Measurements from ENCODE around the gene KHDC1. TPM values are rescaled to one million over a fixed set of nuclear protein-coding genes. Genes with fewer than 3 reads are reported as not detected.

The KHDC1 gene
- total RNA-seq, 1 experiment from 2014 or later: 9.1 TPM

DNA sequence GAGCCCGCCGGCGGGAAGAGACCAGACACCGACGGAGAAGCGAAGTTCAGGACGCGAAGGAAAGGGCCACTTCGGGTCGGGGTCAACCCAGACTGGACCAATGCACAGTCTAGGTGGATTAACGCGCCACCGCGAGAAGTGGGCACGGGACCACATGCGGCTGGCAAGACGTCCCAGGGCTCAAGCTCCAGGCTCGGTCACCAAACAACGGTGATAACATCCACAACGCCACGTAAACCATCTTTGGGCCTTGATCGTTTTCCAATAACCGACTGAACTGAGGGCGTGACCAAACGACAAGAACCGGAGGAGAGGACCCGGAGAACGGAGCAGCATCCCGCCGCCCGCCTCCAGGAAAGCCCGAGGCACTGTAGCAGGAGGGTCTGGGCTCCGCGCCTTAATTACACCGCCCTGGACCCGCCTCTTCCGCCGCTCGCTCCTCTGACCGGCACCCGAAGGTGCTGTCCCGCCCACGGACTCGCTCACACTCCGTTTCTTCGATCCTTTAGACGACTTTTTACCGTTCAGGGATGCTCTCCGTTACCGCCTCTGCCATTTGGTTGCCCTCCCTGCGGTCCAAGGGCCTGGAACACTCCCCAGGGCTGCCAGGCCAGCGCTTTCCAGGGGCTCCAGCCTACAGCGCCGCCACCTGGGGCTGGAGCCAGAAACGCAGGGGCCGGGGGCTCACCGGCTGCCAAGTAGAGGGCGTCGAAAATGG lies 46.9 kb upstream of the KHDC1 start:
- no peaks in the 10 kb centered on the region; a peak in 1 of 4 replicates for H3K36me3 ChIP-seq (ENCODE audit: control insufficient read depth in 1 of 2, insufficient read depth in 2 of 2, low read length in 2 of 2)
- H3K4me3 ChIP-seq (replicated peaks in 1 of 2; ENCODE audit: low read depth in 1 of 2, low read length in 2 of 2): peak overlapping the region; percentile 71 to 86
- no peaks in the 10 kb centered on the region for H3K9me2 ChIP-seq (ENCODE audit: insufficient read depth)
- peak overlapping the region; percentile 85 for H3K4me2 ChIP-seq (ENCODE audit: low read length)
- peak; percentile 93 for ATAC-seq
- no peaks in the 10 kb centered on the region for H3K27me3 ChIP-seq (ENCODE audit: insufficient read depth, low read length)
- H2AFZ ChIP-seq (ENCODE audit: low read depth, low read length, poor library complexity, severe bottlenecking): peak overlapping the region; percentile 71
- peak overlapping the region; percentile 86 for H3K27ac ChIP-seq (ENCODE audit: low read depth, low read length)
- no TSS peak for BruUV-seq (replicated peaks)
- H3K4me1 ChIP-seq (ENCODE audit: control insufficient read depth in 1 of 2, insufficient read depth in 2 of 2, low read length in 2 of 2): peaks cover 2 to 15% of the 10 kb centered on the region in 2 experiments; a peak in 1 of 4 replicates
- CTCF ChIA-PET: interaction anchor here (0.6 to 1.5 kb wide), 7 partner anchors 17 to 343 kb away, joined by 3 to 13 read pairs (median 4); no protein-coding TSS in a partner anchor
- RAD21 ChIA-PET (ENCODE audit: low non-redundant PET in 1 of 2, low total read pairs in 2 of 2, uncharacterized antibody in 2 of 2, unreplicated experiment in 2 of 2): no interaction called here
- intact Hi-C loops (cut with micrococcal nuclease): no loop called here
- no peaks in the 10 kb centered on the region for H3K9me3 ChIP-seq (ENCODE audit: control insufficient read depth in 1 of 2, insufficient read depth in 1 of 2, low read depth in 1 of 2, low read length in 2 of 2)
- DNase-seq (ENCODE audit: low read depth, low spot score): peak; percentile 54
- peak overlapping the region; percentile 79 for H3K9ac ChIP-seq (ENCODE audit: low read length)
- TF ChIP-seq, protein P1, sequence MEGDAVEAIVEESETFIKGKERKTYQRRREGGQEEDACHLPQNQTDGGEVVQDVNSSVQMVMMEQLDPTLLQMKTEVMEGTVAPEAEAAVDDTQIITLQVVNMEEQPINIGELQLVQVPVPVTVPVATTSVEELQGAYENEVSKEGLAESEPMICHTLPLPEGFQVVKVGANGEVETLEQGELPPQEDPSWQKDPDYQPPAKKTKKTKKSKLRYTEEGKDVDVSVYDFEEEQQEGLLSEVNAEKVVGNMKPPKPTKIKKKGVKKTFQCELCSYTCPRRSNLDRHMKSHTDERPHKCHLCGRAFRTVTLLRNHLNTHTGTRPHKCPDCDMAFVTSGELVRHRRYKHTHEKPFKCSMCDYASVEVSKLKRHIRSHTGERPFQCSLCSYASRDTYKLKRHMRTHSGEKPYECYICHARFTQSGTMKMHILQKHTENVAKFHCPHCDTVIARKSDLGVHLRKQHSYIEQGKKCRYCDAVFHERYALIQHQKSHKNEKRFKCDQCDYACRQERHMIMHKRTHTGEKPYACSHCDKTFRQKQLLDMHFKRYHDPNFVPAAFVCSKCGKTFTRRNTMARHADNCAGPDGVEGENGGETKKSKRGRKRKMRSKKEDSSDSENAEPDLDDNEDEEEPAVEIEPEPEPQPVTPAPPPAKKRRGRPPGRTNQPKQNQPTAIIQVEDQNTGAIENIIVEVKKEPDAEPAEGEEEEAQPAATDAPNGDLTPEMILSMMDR (IDR thresholded peaks at IDR 0.05 in 2 of 3, conservative IDR thresholded peaks at IDR 0.05 in 1 of 3; ENCODE audit: borderline replicate concordance in 1 of 3, insufficient read depth in 1 of 3, low read depth in 2 of 3, low read length in 2 of 3): peak; percentile 54 to 79 (median 64); a peak in 5 of 6 replicates
- no peak; the same call in 1 of the 2 replicates for TF ChIP-seq SP1 (IDR thresholded peaks at IDR 0.05; ENCODE audit: low read depth)
- peak; percentile 99 for TF ChIP-seq POLR2AphosphoS5 (IDR thresholded peaks at IDR 0.05; ENCODE audit: low read depth, low read length)
- TF ChIP-seq POLR2A (IDR thresholded peaks at IDR 0.05; ENCODE audit: borderline replicate concordance, extremely low read depth, insufficient read depth, insufficient read length): peak; percentile 86
- TF ChIP-seq ZBTB33 (IDR thresholded peaks at IDR 0.05; ENCODE audit: extremely low read depth, insufficient replicate concordance, low read length): peak; percentile 18
- peak; percentile 56; the same call in 1 of the 2 replicates for TF ChIP-seq ZFX (IDR thresholded peaks at IDR 0.05)
- TF ChIP-seq CBX3 (IDR thresholded peaks at IDR 0.05; ENCODE audit: low read depth): peak; percentile 34; the same call in 1 of the 2 replicates
- TF ChIP-seq YY1 (IDR thresholded peaks at IDR 0.05; ENCODE audit: extremely low read depth, insufficient replicate concordance, low read depth, low read length): no peak
- peak; percentile 39 for TF ChIP-seq RAD21 (IDR thresholded peaks at IDR 0.05; ENCODE audit: low read depth)
- TF ChIP-seq SIN3A (IDR thresholded peaks at IDR 0.05; ENCODE audit: low read depth): peak; percentile 77; the same call in 1 of the 2 replicates
- peak; percentile 44 for TF ChIP-seq TCF7L2 (IDR thresholded peaks at IDR 0.05; ENCODE audit: borderline replicate concordance, extremely low read depth, insufficient read depth, insufficient read length)
- peak; percentile 83 for TF ChIP-seq EGR1 (IDR thresholded peaks at IDR 0.05; ENCODE audit: low read depth)
- TF ChIP-seq MAX (IDR thresholded peaks at IDR 0.05): peak; percentile 86
- TF ChIP-seq, protein P2, sequence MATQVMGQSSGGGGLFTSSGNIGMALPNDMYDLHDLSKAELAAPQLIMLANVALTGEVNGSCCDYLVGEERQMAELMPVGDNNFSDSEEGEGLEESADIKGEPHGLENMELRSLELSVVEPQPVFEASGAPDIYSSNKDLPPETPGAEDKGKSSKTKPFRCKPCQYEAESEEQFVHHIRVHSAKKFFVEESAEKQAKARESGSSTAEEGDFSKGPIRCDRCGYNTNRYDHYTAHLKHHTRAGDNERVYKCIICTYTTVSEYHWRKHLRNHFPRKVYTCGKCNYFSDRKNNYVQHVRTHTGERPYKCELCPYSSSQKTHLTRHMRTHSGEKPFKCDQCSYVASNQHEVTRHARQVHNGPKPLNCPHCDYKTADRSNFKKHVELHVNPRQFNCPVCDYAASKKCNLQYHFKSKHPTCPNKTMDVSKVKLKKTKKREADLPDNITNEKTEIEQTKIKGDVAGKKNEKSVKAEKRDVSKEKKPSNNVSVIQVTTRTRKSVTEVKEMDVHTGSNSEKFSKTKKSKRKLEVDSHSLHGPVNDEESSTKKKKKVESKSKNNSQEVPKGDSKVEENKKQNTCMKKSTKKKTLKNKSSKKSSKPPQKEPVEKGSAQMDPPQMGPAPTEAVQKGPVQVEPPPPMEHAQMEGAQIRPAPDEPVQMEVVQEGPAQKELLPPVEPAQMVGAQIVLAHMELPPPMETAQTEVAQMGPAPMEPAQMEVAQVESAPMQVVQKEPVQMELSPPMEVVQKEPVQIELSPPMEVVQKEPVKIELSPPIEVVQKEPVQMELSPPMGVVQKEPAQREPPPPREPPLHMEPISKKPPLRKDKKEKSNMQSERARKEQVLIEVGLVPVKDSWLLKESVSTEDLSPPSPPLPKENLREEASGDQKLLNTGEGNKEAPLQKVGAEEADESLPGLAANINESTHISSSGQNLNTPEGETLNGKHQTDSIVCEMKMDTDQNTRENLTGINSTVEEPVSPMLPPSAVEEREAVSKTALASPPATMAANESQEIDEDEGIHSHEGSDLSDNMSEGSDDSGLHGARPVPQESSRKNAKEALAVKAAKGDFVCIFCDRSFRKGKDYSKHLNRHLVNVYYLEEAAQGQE (IDR thresholded peaks at IDR 0.05; ENCODE audit: low read depth): no peak
- POLR2A ChIA-PET: interaction anchor here (0.8 to 1.2 kb wide), 3 partner anchors 79 to 204 kb away, joined by 3 to 5 read pairs (median 3); no protein-coding TSS in a partner anchor
- H4K20me1 ChIP-seq (ENCODE audit: insufficient read depth): no peaks in the 10 kb centered on the region
- H3K79me2 ChIP-seq (ENCODE audit: insufficient read depth, low read length): peaks cover 51% of the 10 kb centered on the region
